ENCODE data around the gene DCTPP1. TPM values are rescaled to one million over a fixed set of nuclear protein-coding genes. Genes with fewer than 3 reads are reported as not detected.

DCTPP1 gene
- total and polyA plus RNA-seq, 2 donors (not counting 3 experiments of a cell fraction or from before 2014, with no cell fraction given) = 68.0 to 88.6 TPM

GRCh38 chr16:30375864-30376263 lies 54.0 kb downstream of the DCTPP1 start:
- POLR2A ChIA-PET = interaction anchor here (0.7 kb wide), 1 partner anchor 19 kb away, joined by 5 read pairs; no protein-coding TSS in a partner anchor
- TF ChIP-seq POLR2AphosphoS5 (IDR thresholded peaks at IDR 0.05; ENCODE audit: insufficient read depth, low read depth, low read length) (no peak), CTCF (IDR thresholded peaks at IDR 0.05; ENCODE audit: extremely low read depth in 1 of 2, insufficient read depth in 1 of 2, low read depth in 1 of 2, low read length in 2 of 2) (no peak), FOS (IDR thresholded peaks at IDR 0.05; ENCODE audit: borderline replicate concordance, insufficient read depth, low read length) (no peak), MYC (IDR thresholded peaks at IDR 0.05; ENCODE audit: low read depth, low read length) (no peak), GATA2 (IDR thresholded peaks at IDR 0.05; ENCODE audit: insufficient read depth, insufficient read length, low read depth, low read length) (no peak), EZH2 (IDR thresholded peaks at IDR 0.05; ENCODE audit: borderline replicate concordance, low read depth, low read length, severe bottlenecking) (no peak), MAX (IDR thresholded peaks at IDR 0.05; ENCODE audit: insufficient read depth, insufficient read length) (no peak), JUN (IDR thresholded peaks at IDR 0.05; ENCODE audit: borderline replicate concordance, insufficient read depth, insufficient read length, low read depth) (no peak), POLR2A (IDR thresholded peaks at IDR 0.05; ENCODE audit: low read depth, low read length) (no peak)
- no peaks in the 10 kb centered on the region for H4K20me1 ChIP-seq (replicated peaks; ENCODE audit: control insufficient read depth, extremely low read depth, insufficient read depth, low read length)
- H3K27me3 ChIP-seq (ENCODE audit: control insufficient read depth in 2 of 2, insufficient read depth in 2 of 2, low read length in 2 of 2) = no peaks in the 10 kb centered on the region
- no peak for FAIRE-seq
- H3K4me2 ChIP-seq (ENCODE audit: insufficient read depth, low read length) = no peak overlapping the region
- no TSS peak for BruUV-seq (replicated peaks)
- no peak for DNase-seq (ENCODE audit: low read depth, low spot score)
- dilution Hi-C loops (cut with MboI; ENCODE audit: extremely low pct_ligation_motif_present, low sequenced_read_pairs) (no loop called here), intact Hi-C loops (cut with micrococcal nuclease) (no loop called here)
- H3K9ac ChIP-seq (replicated peaks; ENCODE audit: extremely low read depth, insufficient read depth, low read length) = no peak overlapping the region
- H3K36me3 ChIP-seq (ENCODE audit: control insufficient read depth in 2 of 2, extremely low read depth in 1 of 2, insufficient read depth in 2 of 2, low read length in 2 of 2) = no peaks in the 10 kb centered on the region
- peaks cover 16% of the 10 kb centered on the region for H3K4me1 ChIP-seq (ENCODE audit: control insufficient read depth, extremely low read depth, insufficient read depth, low read length)
- CTCF ChIA-PET = no interaction called here
- no peak overlapping the region for H2AFZ ChIP-seq (ENCODE audit: low read depth, low read length)
- H3K9me1 ChIP-seq (replicated peaks; ENCODE audit: control insufficient read depth, extremely low read depth, insufficient read depth, low read length) = no peaks in the 10 kb centered on the region
- H3K27ac ChIP-seq (ENCODE audit: insufficient read depth, low read depth, low read length) = no peak overlapping the region
- no peak overlapping the region for H3K4me3 ChIP-seq (replicated peaks in 1 of 3; ENCODE audit: insufficient read depth in 1 of 3, low read depth in 1 of 3, low read length in 3 of 3)
- H3K79me2 ChIP-seq (ENCODE audit: control insufficient read depth, insufficient read depth, low read length) = no peaks in the 10 kb centered on the region
- no peaks in the 10 kb centered on the region for H3K9me3 ChIP-seq (replicated peaks; ENCODE audit: control insufficient read depth, insufficient read depth, low read length)

Data from endothelial cell of umbilical vein (primary cell).